ENCODE data around the gene CPED1. TPM values are rescaled to one million over a fixed set of nuclear protein-coding genes. Genes with fewer than 3 reads are reported as not detected.

Gene CPED1
- total RNA-seq, 1 experiment from 2014 or later: 0.13 TPM

GRCh38 chr7:120941064-120941463 is 47.4 kb upstream of the CPED1 start:
- Histone ChIP-seq H3K4me1 (ENCODE audit: insufficient read depth, low read length) (no peaks in the 10 kb centered on the region), H2BK20ac (ENCODE audit: low read depth, low read length, poor library complexity, severe bottlenecking) (no peak overlapping the region), H2BK120ac (ENCODE audit: low read depth, low read length, poor library complexity, severe bottlenecking) (no peak overlapping the region), H3K79me1 (ENCODE audit: insufficient read depth, low read depth, low read length, poor library complexity, severe bottlenecking) (no peaks in the 10 kb centered on the region), H3K4me2 (ENCODE audit: insufficient read depth, insufficient read length, low read length) (no peak overlapping the region), H3K23ac (ENCODE audit: insufficient read length, low read depth, low read length) (no peak overlapping the region), H4K91ac (ENCODE audit: insufficient read length, low read depth, low read length) (no peak overlapping the region), H3K14ac (ENCODE audit: insufficient read depth, low read length) (no peak overlapping the region), H3K56ac (ENCODE audit: insufficient read length, low read depth, low read length) (no peak overlapping the region), H3K27ac (ENCODE audit: insufficient read length, low read depth, low read length) (no peak overlapping the region), H2BK12ac (ENCODE audit: insufficient read length, low read depth, low read length) (no peak overlapping the region), H3K79me2 (ENCODE audit: insufficient read depth, low read length) (no peaks in the 10 kb centered on the region), H3K18ac (ENCODE audit: insufficient read length, low read depth, low read length) (no peak overlapping the region), H4K20me1 (ENCODE audit: control insufficient read depth, insufficient read depth, insufficient read length) (no peaks in the 10 kb centered on the region), H3T11ph (ENCODE audit: low read length) (no peak overlapping the region), H3K4ac (ENCODE audit: low read depth, low read length) (no peak overlapping the region), H3K9me3 (ENCODE audit: control insufficient read depth, low read depth, low read length) (no peaks in the 10 kb centered on the region), H2AFZ (ENCODE audit: low read length) (no peak overlapping the region), H2BK5ac (ENCODE audit: insufficient read length, low read length) (no peak overlapping the region), H3K23me2 (ENCODE audit: insufficient read length, low read depth, low read length, poor library complexity, severe bottlenecking) (no peaks in the 10 kb centered on the region), H3K9ac (ENCODE audit: extremely low read depth, insufficient read length, low read length) (no peak overlapping the region), H2AK5ac (ENCODE audit: insufficient read length, low read length) (no peak overlapping the region), H4K5ac (ENCODE audit: insufficient read length, low read depth, low read length) (no peak overlapping the region), H2BK15ac (ENCODE audit: low read depth, low read length) (no peak overlapping the region), H4K8ac (replicated peaks; ENCODE audit: insufficient read length, low read depth, low read length) (no peak overlapping the region), H3K27me3 (ENCODE audit: insufficient read depth, low read length) (no peaks in the 10 kb centered on the region; the same call in 1 of the 2 replicates)
- Mint-ChIP-seq H3K9me3 (no peaks in the 10 kb centered on the region), H3K4me1 (no peaks in the 10 kb centered on the region), H3K4me3 (no peak overlapping the region), H3K36me3 (ENCODE audit: insufficient read depth in 1 of 3, low read depth in 3 of 3) (no peaks in the 10 kb centered on the region), H3K27ac (no peak overlapping the region), H3K27me3 (ENCODE audit: low read depth) (no peaks in the 10 kb centered on the region)
- WGBS (ENCODE audit: extremely low coverage, insufficient read length, low lambda C conversion rate): no CpG with 5 or more reads among the region's 1 CpG
- TF ChIP-seq CTCF (conservative IDR thresholded peaks at IDR 0.05): peak; percentile 40
- DNase-seq: no peak

Measured in H9 (cell line).